ENCODE results near the gene HSPB1.
"Not testable (repeated sequence)": the region's sequence is repeated elsewhere in the genome, so short reads cannot be mapped to it uniquely, and the experiment has no call there.

Gene HSPB1

DNA sequence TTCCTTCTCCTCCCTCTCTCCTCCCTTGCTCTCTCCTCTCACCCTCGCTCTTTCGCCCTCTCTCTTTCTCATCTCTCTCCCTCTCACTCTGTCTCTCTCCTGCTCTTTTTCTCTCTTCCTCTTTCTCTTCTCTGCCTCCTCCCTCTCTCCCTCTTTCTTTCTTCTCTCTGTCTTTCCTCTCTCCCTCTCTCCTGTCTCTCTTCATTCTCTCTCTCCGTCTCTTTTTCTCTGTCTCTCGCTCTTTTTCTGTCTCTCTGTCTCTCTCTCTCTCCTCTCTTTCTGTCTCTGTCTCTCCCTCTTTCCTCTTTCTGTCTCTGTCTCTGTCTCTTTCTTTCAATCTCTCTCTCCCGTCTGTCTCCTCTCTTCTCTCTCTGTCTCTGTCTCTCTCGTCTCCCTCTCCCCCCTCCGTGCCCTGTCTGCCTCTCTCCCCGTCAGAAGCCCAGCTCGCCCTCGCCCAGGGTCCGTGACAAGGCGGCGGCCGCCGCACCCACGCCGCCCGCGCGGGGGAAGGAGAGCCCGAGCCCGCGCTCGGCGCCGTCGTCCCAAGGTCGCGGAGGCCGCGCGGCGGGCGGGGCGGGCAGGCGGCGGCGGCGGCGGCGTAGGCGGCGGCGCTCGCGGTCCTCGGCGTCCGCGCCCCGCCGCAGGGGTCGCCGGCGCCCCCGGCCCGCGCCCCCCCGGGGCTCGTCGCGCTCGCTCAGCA is 21.3 kb upstream of the HSPB1 start:
- in situ Hi-C loops (cut with MboI; ENCODE audit: low sequenced_read_pairs) = no loop called here

- in situ Hi-C loops (cut with MboI; ENCODE audit: low sequenced_read_pairs) = no loop called here
Observed at GRCh38 chr7:76281706-76282343, 20.6 kb upstream of the HSPB1 start.

GRCh38 chr7:76282344-76283253 is 19.9 kb upstream of the HSPB1 start:
- in situ Hi-C loops (cut with MboI; ENCODE audit: low sequenced_read_pairs) = no loop called here

DNA sequence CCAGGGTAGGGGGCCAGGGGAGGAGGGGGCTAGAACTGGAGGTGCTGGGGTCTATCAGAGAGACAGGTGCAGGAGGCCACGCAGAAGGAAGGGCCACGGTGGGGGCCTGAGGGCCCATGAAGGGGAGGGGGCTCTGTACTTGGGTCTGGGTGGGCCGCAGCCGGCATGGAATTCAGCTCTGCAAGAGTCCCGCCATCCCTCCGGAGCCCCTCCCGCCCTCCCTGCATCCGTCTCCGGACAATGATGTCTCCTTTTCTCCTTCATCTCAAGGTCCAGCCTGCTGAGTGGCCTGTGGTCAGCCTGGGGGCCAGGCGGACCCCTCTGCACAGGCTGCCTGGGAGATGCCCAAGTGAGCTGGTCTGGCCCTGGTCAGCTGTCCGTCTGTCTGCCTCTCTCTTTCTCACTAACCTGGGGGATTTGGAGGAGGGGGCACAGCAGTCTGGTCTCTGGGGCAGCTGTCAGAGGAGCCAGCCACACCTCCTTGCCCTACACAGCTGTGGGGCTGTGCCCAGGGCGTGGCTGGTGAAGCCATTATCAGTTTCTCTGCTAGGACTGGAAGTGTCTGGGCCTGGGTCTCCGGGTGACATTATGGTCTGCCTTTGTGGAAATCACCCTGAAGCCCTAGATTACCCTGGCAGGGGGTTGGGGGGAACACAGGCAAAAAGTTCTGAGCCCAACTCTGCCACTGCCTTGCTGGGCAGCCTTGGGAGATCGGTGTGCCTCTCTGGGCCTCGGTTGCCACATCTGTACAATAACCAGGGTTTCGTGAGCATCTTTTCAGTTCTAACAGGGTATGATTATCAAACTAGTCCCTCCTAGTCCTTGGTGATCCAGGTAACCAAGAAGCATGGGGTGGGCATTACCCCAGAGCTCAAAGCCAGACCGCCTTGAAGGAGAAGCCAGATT is 19.0 kb upstream of the HSPB1 start:
- in situ Hi-C loops (cut with MboI; ENCODE audit: low sequenced_read_pairs) = no loop called here

GRCh38 chr7:76285604-76286374 is 16.7 kb upstream of the HSPB1 start:
- in situ Hi-C loops (cut with MboI; ENCODE audit: low sequenced_read_pairs) = no loop called here

GRCh38 chr7:76286842-76287403 is 15.6 kb upstream of the HSPB1 start:
- in situ Hi-C loops (cut with MboI; ENCODE audit: low sequenced_read_pairs) = no loop called here

DNA sequence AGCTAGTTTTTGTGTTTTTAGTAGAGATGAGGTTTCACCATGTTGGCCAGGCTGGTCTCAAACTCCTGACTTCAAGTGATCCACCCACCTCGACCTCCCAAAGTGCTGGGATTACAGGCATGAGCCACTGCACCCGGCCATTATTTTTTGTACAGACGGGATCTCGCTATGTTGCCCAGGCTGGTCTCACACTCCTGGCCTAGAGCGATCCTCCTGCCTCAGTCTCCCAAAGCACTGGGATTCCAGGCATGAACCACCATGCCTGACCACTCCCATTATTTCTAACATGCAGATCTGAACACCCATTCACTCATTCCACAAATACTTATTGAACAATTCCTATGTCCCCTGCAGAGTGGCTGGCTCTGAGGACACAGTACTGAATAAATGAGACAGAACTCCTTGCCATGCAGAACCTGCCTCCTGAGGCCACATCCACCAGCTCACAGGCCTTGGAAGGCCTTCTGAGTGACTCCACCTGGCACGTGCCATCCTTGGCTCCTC is 11.6 kb upstream of the HSPB1 start:
- in situ Hi-C loops (cut with MboI; ENCODE audit: low sequenced_read_pairs) = not testable (repeated sequence)

DNA sequence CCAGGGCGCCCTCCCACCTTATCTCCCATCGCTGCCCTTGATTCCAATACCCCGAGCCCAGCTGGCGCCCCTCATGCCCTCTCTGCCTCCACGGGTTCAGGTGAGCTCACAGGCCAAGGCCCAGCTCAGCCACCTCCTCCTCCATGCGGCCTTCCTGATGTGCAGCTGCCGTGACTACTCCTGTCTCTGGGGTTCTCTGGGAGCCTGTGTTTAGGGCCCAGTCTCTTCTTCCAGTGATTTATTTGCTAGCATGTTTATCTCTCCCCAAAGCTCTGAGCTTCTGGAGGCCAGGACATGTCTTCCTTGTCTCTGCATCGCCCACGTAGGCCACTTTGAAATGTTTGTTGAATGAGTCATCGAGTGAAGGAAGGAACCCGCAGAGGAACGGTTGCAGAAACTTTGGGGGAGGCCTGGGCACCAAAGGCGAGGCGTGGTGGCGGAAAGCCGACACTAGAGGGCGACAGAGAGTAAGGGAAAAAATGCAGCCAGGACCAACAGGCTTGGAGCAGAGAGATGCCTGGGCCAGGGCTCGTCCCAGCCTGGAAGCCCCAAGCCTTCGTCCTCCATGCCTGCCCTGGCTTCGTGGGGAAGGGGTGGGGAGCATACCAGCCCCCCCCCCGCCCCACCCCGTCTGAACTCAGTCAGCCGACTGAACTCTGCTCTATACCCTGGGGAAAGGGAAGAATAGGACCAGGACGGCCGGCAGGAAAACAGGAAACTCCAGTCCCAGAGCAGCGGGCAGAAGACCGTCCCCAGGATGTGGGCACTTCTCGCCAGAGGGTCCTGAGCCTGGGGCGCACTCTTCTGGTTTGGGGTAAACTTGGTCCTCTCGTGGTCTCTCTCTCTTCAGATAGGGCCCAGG is 10.9 kb upstream of the HSPB1 start:
- in situ Hi-C loops (cut with MboI; ENCODE audit: low sequenced_read_pairs) = no loop called here

DNA sequence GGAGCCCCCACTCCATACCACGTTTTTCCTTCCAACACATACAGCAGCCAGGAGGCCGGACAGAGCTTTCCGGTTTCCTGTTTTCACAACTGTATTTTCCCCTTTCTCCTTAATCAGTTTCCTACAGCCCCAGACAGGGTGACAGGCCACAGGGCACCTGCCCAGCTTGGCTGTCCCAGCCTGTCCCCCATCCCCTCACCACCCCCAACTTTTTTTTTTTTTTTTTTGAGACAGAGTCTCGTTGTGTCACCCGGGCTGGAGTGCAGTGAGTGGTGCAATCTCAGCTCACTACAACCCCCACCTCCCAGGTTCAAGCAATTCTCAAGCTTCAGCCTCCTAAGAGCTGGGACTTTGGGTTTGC is 10.3 kb upstream of the HSPB1 start:
- in situ Hi-C loops (cut with MboI; ENCODE audit: low sequenced_read_pairs) = no loop called here

DNA sequence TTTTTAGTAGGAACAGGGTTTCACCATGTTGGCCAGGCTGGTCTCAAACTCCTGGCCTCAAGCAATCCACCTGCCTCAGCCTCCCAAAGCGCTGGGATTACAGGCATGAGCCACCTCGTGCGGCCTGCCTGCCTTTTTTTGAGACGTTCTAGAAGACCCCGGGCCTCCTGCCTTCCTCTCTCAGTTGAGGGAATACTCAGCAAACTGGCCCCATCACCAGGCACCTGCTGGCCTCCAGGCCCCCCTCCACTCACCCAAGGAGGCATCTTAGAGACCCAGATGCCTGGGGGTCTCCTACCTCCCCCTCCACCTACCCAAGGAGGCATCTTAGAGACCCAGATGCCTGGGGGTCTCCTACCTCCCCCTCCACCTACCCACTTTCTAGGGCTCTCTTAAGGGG is 9.6 kb upstream of the HSPB1 start:
- in situ Hi-C loops (cut with MboI; ENCODE audit: low sequenced_read_pairs) = not testable (repeated sequence)

- in situ Hi-C loops (cut with MboI; ENCODE audit: low sequenced_read_pairs) = no loop called here
Observed at GRCh38 chr7:76293407-76293901, 9.0 kb upstream of the HSPB1 start.

DNA sequence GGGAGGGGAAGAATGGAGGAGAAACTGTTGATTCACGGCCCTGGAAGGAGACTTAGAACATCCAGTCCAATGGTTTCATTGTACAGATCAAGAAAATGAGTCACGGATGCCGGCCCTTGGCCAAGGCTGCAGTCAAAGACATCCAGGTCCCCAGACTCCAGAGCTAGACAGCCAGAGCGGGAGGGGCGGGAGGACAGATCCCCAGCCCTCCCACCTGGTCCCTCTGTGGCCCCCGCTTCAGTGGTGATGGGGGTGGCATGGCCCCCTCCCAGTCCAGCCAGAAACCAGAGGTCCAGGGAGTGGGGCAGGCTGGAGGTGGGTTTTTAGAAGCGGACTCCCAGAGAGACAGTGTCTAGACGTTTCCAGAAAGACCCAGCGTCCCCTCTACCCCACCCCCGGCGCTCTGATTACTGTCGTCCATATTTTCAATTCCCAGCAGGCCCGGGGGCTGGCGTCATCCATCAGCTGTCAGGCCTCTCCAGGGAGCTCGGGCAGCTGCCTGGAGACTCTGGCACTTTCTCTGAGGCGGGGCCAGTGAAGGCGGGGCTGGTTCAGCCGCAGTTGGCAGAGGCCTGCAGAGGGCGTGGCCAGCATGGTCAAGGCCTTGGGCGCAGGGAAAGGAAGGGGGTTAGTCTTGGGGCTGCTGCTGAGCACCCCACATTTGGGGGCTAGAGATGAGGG is 8.0 kb upstream of the HSPB1 start:
- in situ Hi-C loops (cut with MboI; ENCODE audit: low sequenced_read_pairs) = no loop called here

- in situ Hi-C loops (cut with MboI; ENCODE audit: low sequenced_read_pairs) = no loop called here
Observed at GRCh38 chr7:76296743-76297740, 5.4 kb upstream of the HSPB1 start.

GRCh38 chr7:76300166-76300731 is 2.2 kb upstream of the HSPB1 start:
- in situ Hi-C loops (cut with MboI; ENCODE audit: low sequenced_read_pairs) = no loop called here

DNA sequence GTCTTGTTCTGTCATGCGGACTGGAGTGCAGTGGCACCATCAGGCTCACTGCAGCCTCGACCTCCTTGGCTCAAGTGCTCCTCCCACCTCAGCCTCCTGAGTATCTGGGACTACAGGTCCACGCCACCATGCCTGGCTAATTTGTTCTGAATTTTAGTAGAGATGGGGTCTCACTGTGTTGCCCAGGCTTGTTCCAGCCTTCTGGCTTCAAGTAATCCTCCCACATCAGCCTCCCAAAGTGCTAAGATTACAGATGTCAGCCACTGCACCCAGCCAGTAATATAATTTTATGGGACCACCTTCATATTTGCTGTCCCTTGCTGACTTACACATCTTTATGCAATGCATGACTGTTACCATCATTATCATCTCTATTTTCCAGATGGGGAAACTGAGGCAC is 1.5 kb upstream of the HSPB1 start:
- in situ Hi-C loops (cut with MboI; ENCODE audit: low sequenced_read_pairs) = no loop called here

Data from HL-60/S4 treated with phorbol 12-myristate 13-acetate at 8.2 ng/mL for 4 days and 3 days (cell line).